ENCODE results near the gene RALY.

DNA sequence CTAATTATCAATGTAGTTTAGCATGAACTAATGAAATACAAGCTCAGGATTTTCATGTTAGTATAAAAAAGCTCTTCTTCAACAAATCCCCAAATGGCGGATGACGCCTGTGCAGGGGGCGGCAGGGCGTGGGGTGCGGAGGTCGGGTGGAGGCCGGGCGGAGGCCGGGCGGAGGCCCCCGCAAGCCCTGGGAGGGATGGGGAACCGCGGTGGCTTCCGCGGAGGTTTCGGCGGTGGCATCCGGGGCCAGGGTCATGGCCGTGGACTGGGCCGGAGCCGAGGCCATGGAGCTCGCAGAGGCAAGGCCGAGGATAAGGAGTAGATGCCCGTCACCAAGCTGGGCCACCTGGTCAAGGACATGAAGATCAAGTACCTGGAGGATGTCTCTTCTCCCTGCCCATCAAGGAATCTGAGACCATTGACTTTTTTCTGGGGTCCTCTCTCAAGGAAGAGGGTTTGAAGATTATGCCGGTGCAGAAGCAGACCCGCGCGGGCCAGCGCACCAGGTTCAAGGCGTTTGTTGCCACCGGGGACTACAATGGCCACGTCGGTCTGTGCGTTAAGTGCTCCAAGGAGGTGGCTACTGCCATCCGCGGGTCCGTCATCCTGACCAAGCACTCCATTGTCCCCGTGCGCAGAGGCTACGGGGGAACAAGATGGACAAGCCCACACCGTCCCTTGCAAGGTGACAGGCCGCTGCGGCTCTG, 128.7 kb downstream of the RALY start:
- TF ChIP-seq, protein P1, sequence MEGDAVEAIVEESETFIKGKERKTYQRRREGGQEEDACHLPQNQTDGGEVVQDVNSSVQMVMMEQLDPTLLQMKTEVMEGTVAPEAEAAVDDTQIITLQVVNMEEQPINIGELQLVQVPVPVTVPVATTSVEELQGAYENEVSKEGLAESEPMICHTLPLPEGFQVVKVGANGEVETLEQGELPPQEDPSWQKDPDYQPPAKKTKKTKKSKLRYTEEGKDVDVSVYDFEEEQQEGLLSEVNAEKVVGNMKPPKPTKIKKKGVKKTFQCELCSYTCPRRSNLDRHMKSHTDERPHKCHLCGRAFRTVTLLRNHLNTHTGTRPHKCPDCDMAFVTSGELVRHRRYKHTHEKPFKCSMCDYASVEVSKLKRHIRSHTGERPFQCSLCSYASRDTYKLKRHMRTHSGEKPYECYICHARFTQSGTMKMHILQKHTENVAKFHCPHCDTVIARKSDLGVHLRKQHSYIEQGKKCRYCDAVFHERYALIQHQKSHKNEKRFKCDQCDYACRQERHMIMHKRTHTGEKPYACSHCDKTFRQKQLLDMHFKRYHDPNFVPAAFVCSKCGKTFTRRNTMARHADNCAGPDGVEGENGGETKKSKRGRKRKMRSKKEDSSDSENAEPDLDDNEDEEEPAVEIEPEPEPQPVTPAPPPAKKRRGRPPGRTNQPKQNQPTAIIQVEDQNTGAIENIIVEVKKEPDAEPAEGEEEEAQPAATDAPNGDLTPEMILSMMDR (conservative IDR thresholded peaks at IDR 0.05): no peak
- no peak for TF ChIP-seq ZFX (IDR thresholded peaks at IDR 0.05)

Measured in C4-2B (cell line).